IMR-90 (cell line): ENCODE data around the gene CPA3. TPM values are rescaled to one million over a fixed set of nuclear protein-coding genes. Genes with fewer than 3 reads are reported as not detected.

Experiments used
- ATAC-seq: fragments of 200-7000 bp; cut with Tn5 transposase; 2 replicates; pipeline ENCODE4 v1.9.1; 2020; ENCODE audit warnings: low read depth, mild to moderate bottlenecking, moderate library complexity
- BruUV-seq: library from RNA; stranded (reverse); fragments of 400-500 nt; replicated peaks from 2 replicates; lab custom pipeline; 2021; lab: Mats Ljungman, UMichigan
- CTCF ChIA-PET: fragments of 300-600 bp; formaldehyde crosslinking; extraction: SDS; loops from one replicate; lab custom pipeline; 2021; ENCODE audit warnings: antibody characterized with exemption; lab: Yijun Ruan, JAX
- POLR2A ChIA-PET: fragments of 300-600 bp; sonication (Branson Sonifier 250); formaldehyde crosslinking; loops from one replicate; lab custom pipeline; 2022; ENCODE audit warnings: antibody characterized with exemption; ENCODE audit not compliant: unreplicated experiment; lab: Charles Lee
- DNase-seq: peaks from one replicate; pipeline ENCODE4 v3.0.0; 2013
- H2AFZ ChIP-seq: replicated peaks from 2 replicates; pipeline ENCODE3; 2013; ENCODE audit warnings: low read length, mild to moderate bottlenecking; ENCODE audit not compliant: poor library complexity
- H2AK5ac ChIP-seq: 2 replicates; pipeline ENCODE4 v1.6.1; 2013; ENCODE audit warnings: low read depth, low read length, inconsistent platforms
- H2AK9ac ChIP-seq: replicated peaks from 2 replicates; pipeline ENCODE3; 2013; ENCODE audit warnings: mild to moderate bottlenecking, low read depth, low read length, moderate library complexity; ENCODE audit not compliant: poor library complexity
- H2BK120ac ChIP-seq: 2 replicates; pipeline ENCODE4 v1.6.1; 2013; ENCODE audit warnings: low read depth, low read length, inconsistent platforms
- H2BK15ac ChIP-seq: 3 replicates; pipeline ENCODE4 v1.6.1; 2013; ENCODE audit warnings: low read depth, low read length, inconsistent platforms
- H2BK20ac ChIP-seq: 2 replicates; pipeline ENCODE4 v1.6.1; 2013; ENCODE audit warnings: low read depth, mild to moderate bottlenecking, inconsistent platforms, low read length, moderate library complexity
- H2BK5ac ChIP-seq: 2 replicates; pipeline ENCODE4 v1.6.1; 2013; ENCODE audit warnings: mild to moderate bottlenecking, low read depth, low read length, inconsistent platforms; ENCODE audit not compliant: poor library complexity, severe bottlenecking
- H3K14ac ChIP-seq: replicated peaks from 2 replicates; pipeline ENCODE4 v1.6.1; 2013; ENCODE audit warnings: low read depth, low read length, inconsistent platforms
- H3K18ac ChIP-seq: 2 replicates; pipeline ENCODE4 v1.6.1; 2013; ENCODE audit warnings: low read depth, low read length, control low read depth
- H3K23ac ChIP-seq: 2 replicates; pipeline ENCODE4 v1.6.1; 2013; ENCODE audit warnings: low read depth, low read length, inconsistent platforms
- H3K27ac ChIP-seq: 2 replicates; pipeline ENCODE4 v1.5.1; 2013; ENCODE audit warnings: mild to moderate bottlenecking, control low read depth, low read length; ENCODE audit not compliant: insufficient read depth
- H3K27me3 ChIP-seq: 2 replicates; pipeline ENCODE4 v1.6.1; 2013; ENCODE audit warnings: low read length; ENCODE audit not compliant: control insufficient read depth, insufficient read depth
- H3K36me3 ChIP-seq: 2 replicates; pipeline ENCODE4 v1.6.1; 2013; ENCODE audit warnings: low read length, mixed read lengths; ENCODE audit not compliant: control insufficient read depth, insufficient read depth
- H3K4ac ChIP-seq: 2 replicates; pipeline ENCODE4 v1.6.1; 2013; ENCODE audit warnings: low read depth, low read length, inconsistent platforms
- H3K4me1 ChIP-seq: 2 replicates; pipeline ENCODE4 v1.6.1; 2013; ENCODE audit warnings: low read length, mixed read lengths; ENCODE audit not compliant: control insufficient read depth, insufficient read depth
- H3K4me2 ChIP-seq: 2 replicates; pipeline ENCODE4 v1.6.1; 2013; ENCODE audit warnings: low read depth, mild to moderate bottlenecking, control low read depth, low read length, moderate library complexity
- H3K4me3 ChIP-seq: 2 replicates; pipeline ENCODE4 v1.5.1; 2013; ENCODE audit warnings: low read depth, mild to moderate bottlenecking, control low read depth, low read length, moderate library complexity; ENCODE audit not compliant: insufficient read depth
- H3K56ac ChIP-seq: 2 replicates; pipeline ENCODE4 v1.6.1; 2013; ENCODE audit warnings: low read length, inconsistent platforms; ENCODE audit not compliant: insufficient read depth; ENCODE audit errors: extremely low read depth
- H3K79me1 ChIP-seq, 2 experiments: 2 replicates each; pipeline ENCODE4 v1.6.1; 2013; ENCODE audit warnings: low read length in 2 of 2, inconsistent platforms in 1 of 2, low read depth in 1 of 2
- H3K9ac ChIP-seq: 2 replicates; pipeline ENCODE4 v1.6.1; 2013; ENCODE audit warnings: low read depth, low read length, control low read depth
- H3K9me1 ChIP-seq: 2 replicates; pipeline ENCODE4 v1.6.1; 2013; ENCODE audit warnings: low read length, inconsistent platforms; ENCODE audit not compliant: insufficient read depth
- H3K9me3 ChIP-seq: 2 replicates; pipeline ENCODE4 v1.6.1; 2013; ENCODE audit warnings: low read length; ENCODE audit not compliant: control insufficient read depth, insufficient read depth
- H4K20me1 ChIP-seq: 2 replicates; pipeline ENCODE4 v1.6.1; 2013; ENCODE audit warnings: low read length, inconsistent platforms; ENCODE audit not compliant: insufficient read depth
- H4K5ac ChIP-seq: 2 replicates; pipeline ENCODE4 v1.6.1; 2013; ENCODE audit warnings: mild to moderate bottlenecking, low read depth, low read length, control low read depth
- H4K8ac ChIP-seq, 2 experiments: 2 replicates each; pipeline ENCODE4 v1.6.1; 2013; ENCODE audit warnings: low read depth in 2 of 2, low read length in 2 of 2, control low read depth in 1 of 2, inconsistent platforms in 1 of 2
- H4K91ac ChIP-seq: 2 replicates; pipeline ENCODE4 v1.6.1; 2013; ENCODE audit warnings: low read depth, low read length, inconsistent platforms; ENCODE audit not compliant: insufficient read depth
- BHLHE40 ChIP-seq: fragments of 150-350 bp; IDR thresholded peaks from 2 replicates; pipeline ENCODE4 v1.6.1; 2016; ENCODE audit warnings: mild to moderate bottlenecking, low read depth, low read length
- CEBPB ChIP-seq: IDR thresholded peaks from 2 replicates; pipeline ENCODE4 v1.6.1; 2012; ENCODE audit warnings: low read depth, low read length, improper control_type of control experiment
- CHD1 ChIP-seq: IDR thresholded peaks from 2 replicates; pipeline ENCODE4 v1.6.1; 2012; ENCODE audit warnings: low read depth, low read length, improper control_type of control experiment
- FOS ChIP-seq: fragments of 150-350 bp; IDR thresholded peaks from 2 replicates; pipeline ENCODE4 v1.6.1; 2016; ENCODE audit warnings: low read depth, low read length
- MAFK ChIP-seq: IDR thresholded peaks from 2 replicates; pipeline ENCODE4 v1.6.1; 2012; ENCODE audit warnings: low read depth, low read length, improper control_type of control experiment
- MAZ ChIP-seq: IDR thresholded peaks from 2 replicates; pipeline ENCODE4 v1.6.1; 2012; ENCODE audit warnings: low read depth, mild to moderate bottlenecking, low read length, improper control_type of control experiment, moderate library complexity, borderline replicate concordance
- MXI1 ChIP-seq: IDR thresholded peaks from 2 replicates; pipeline ENCODE4 v1.6.1; 2012; ENCODE audit warnings: low read depth, mild to moderate bottlenecking, low read length, moderate library complexity, borderline replicate concordance
- NFE2L2 ChIP-seq: fragments of 150-350 bp; IDR thresholded peaks from 2 replicates; pipeline ENCODE4 v1.6.1; 2016; ENCODE audit warnings: low read depth, mild to moderate bottlenecking, low read length
- POLR2A ChIP-seq: IDR thresholded peaks from 2 replicates; pipeline ENCODE4 v1.6.1; 2012; ENCODE audit warnings: mild to moderate bottlenecking, low read depth, low read length
- RAD21 ChIP-seq: IDR thresholded peaks from 2 replicates; pipeline ENCODE4 v1.6.1; 2012; ENCODE audit warnings: low read length, improper control_type of control experiment
- RCOR1 ChIP-seq: IDR thresholded peaks from 2 replicates; pipeline ENCODE4 v1.6.1; 2012; ENCODE audit warnings: mild to moderate bottlenecking, low read length, improper control_type of control experiment; ENCODE audit not compliant: insufficient replicate concordance
- RFX5 ChIP-seq: IDR thresholded peaks from 2 replicates; pipeline ENCODE4 v1.8.0; 2012; ENCODE audit warnings: low read depth, mild to moderate bottlenecking, low read length, moderate library complexity
- SMC3 ChIP-seq: fragments of 150-350 bp; IDR thresholded peaks from 2 replicates; pipeline ENCODE4 v1.6.1; 2016; ENCODE audit warnings: low read depth, mild to moderate bottlenecking, antibody characterized with exemption, low read length, moderate library complexity
- WGBS, 2 experiments: methylation state at CpG; one replicate each; pipeline versions ENCODE4 v1.1.5 to v1.1.7; 2013; ENCODE audit warnings: missing lambda C conversion rate in 2 of 2; ENCODE audit not compliant: insufficient read length in 1 of 2; ENCODE audit errors: extremely low coverage in 2 of 2; 5-methylcytosine and 5-hydroxymethylcytosine counted together
- dilution Hi-C: fragments of 300-500 bp; cut with HindIII; formaldehyde crosslinking; loops from one replicate; pipeline ENCODE4 v1.14.3; 2018; ENCODE audit warnings: low sequenced_read_pairs; ENCODE audit not compliant: unreplicated experiment
- in situ Hi-C: fragments of 300-500 bp; cut with MboI; formaldehyde crosslinking; loops from 3 replicates; pipeline ENCODE4 v1.14.3; 2019; ENCODE audit warnings: low sequenced_read_pairs, inconsistent platforms, mixed read lengths
- intact Hi-C: fragments of 100-400 bp; cut with micrococcal nuclease; formaldehyde crosslinking; loops from 2 replicates; pipeline ENCODE4 v1.10.0; 2022
- polyA plus RNA-seq, 3 experiments: library from polyadenylated mRNA; depleted of rRNA; stranded (reverse); fragments of >200 nt; gene quantifications; 2 replicates each; pipeline ENCODE4 v1.2.3, GENCODE V29; 2012; ENCODE audit warnings: low replicate concordance in 1 of 3
- total RNA-seq: library from RNA; depleted of rRNA; stranded (reverse); fragments of >200 nt; gene quantifications from 2 replicates; pipeline ENCODE4 v1.2.3, GENCODE V29; 2012
- TF ChIP-seq, protein P1 (sequence below): fragments of 150-350 bp; IDR thresholded peaks from 2 replicates; pipeline ENCODE4 v1.6.1; 2017; ENCODE audit warnings: mild to moderate bottlenecking, antibody characterized with exemption, low read length, low read depth
- TF ChIP-seq, protein P2 (sequence below): fragments of 150-350 bp; IDR thresholded peaks from 2 replicates; pipeline ENCODE4 v1.6.1; 2016; ENCODE audit warnings: low read depth, mild to moderate bottlenecking, low read length, moderate library complexity, borderline replicate concordance

CPA3 gene
- total and polyA plus RNA-seq, 2 of the 4 experiments (the other 2 are of a cell fraction): 0.07 TPM; not detected in 1

- no peak overlapping the region for H3K27ac ChIP-seq
- no peaks in the 10 kb centered on the region for H4K20me1 ChIP-seq
- no peak overlapping the region for H2AK5ac ChIP-seq
- H2BK120ac ChIP-seq: no peak overlapping the region
- no CpG with 5 or more reads among the region's 2 CpGs for WGBS, 2 experiments
- no peak overlapping the region for H3K4ac ChIP-seq
- peaks cover 2% of the 10 kb centered on the region for H3K27me3 ChIP-seq
- in situ Hi-C loops: loop anchor here (10.0 to 25.0 kb wide), 3 partner anchors 219 to 1006 kb away; no protein-coding TSS in a partner anchor
- intact Hi-C loops: loop anchor here (1.0 to 2.0 kb wide), 4 partner anchors 82 to 634 kb away; no protein-coding TSS in a partner anchor
- H3K4me1 ChIP-seq: peaks cover 3% of the 10 kb centered on the region; the same call in 1 of the 2 replicates
- H4K5ac ChIP-seq: no peak overlapping the region
- H3K23ac ChIP-seq: no peak overlapping the region
- H3K9ac ChIP-seq: no peak overlapping the region
- ATAC-seq: peak; percentile 89
- no TSS peak for BruUV-seq
- H2BK20ac ChIP-seq: no peak overlapping the region
- ChIA-PET CTCF (interaction anchor here (0.6 to 2.4 kb wide), 7 partner anchors 68 to 566 kb away, joined by 3 to 20 read pairs (median 3); partner anchors contain the start of gene CPA3), POLR2A (no interaction called here)
- no peak overlapping the region for H3K56ac ChIP-seq
- no peak overlapping the region for H2AFZ ChIP-seq
- H2AK9ac ChIP-seq: no peak overlapping the region
- no peak overlapping the region for H3K4me3 ChIP-seq
- no peak overlapping the region; the same call in 1 of the 2 replicates for H3K4me2 ChIP-seq
- dilution Hi-C loops: no loop called here
- H3K9me3 ChIP-seq: no peaks in the 10 kb centered on the region
- no peaks in the 10 kb centered on the region for H3K36me3 ChIP-seq
- H3K9me1 ChIP-seq: peaks cover 3% of the 10 kb centered on the region; the same call in 1 of the 2 replicates
- no peak overlapping the region for H4K8ac ChIP-seq
- no peak overlapping the region for H3K18ac ChIP-seq
- no peak overlapping the region for H4K91ac ChIP-seq
- H3K79me1 ChIP-seq: no peaks in the 10 kb centered on the region
- no peak overlapping the region for H3K14ac ChIP-seq
- peak; percentile 85 for DNase-seq
- no peak overlapping the region for H2BK15ac ChIP-seq
- H2BK5ac ChIP-seq: no peak overlapping the region
- peak; percentile 75 for TF ChIP-seq NFE2L2
- TF ChIP-seq MXI1: 0 out of 2 replicates have a peak, but pooled peaks have one; percentile 41
- TF ChIP-seq FOS: peak; percentile 90
- TF ChIP-seq POLR2A: no peak
- TF ChIP-seq RCOR1: no peak
- TF ChIP-seq, protein P1, sequence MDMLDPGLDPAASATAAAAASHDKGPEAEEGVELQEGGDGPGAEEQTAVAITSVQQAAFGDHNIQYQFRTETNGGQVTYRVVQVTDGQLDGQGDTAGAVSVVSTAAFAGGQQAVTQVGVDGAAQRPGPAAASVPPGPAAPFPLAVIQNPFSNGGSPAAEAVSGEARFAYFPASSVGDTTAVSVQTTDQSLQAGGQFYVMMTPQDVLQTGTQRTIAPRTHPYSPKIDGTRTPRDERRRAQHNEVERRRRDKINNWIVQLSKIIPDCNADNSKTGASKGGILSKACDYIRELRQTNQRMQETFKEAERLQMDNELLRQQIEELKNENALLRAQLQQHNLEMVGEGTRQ: no peak
- peak; percentile 58 for TF ChIP-seq BHLHE40
- TF ChIP-seq CHD1: no peak
- peak; percentile 51; the same call in 1 of the 2 replicates for TF ChIP-seq MAFK
- no peak for TF ChIP-seq RFX5
- no peak for TF ChIP-seq CEBPB
- peak; percentile 70 for TF ChIP-seq RAD21
- TF ChIP-seq, protein P2, sequence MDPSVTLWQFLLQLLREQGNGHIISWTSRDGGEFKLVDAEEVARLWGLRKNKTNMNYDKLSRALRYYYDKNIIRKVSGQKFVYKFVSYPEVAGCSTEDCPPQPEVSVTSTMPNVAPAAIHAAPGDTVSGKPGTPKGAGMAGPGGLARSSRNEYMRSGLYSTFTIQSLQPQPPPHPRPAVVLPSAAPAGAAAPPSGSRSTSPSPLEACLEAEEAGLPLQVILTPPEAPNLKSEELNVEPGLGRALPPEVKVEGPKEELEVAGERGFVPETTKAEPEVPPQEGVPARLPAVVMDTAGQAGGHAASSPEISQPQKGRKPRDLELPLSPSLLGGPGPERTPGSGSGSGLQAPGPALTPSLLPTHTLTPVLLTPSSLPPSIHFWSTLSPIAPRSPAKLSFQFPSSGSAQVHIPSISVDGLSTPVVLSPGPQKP: no peak
- no peak for TF ChIP-seq MAZ
- peak; percentile 73 for TF ChIP-seq SMC3
Measured at GRCh38 chr3:148943506-148944205, 78.6 kb downstream of the CPA3 start.
